ENCODE measurements around the gene TOM1. TPM values are rescaled to one million over a fixed set of nuclear protein-coding genes. Genes with fewer than 3 reads are reported as not detected.

TOM1 gene
- total and polyA plus RNA-seq, 2 donors (not counting 1 experiment from before 2014, with no cell fraction given): 25.3 to 53.2 TPM

DNA sequence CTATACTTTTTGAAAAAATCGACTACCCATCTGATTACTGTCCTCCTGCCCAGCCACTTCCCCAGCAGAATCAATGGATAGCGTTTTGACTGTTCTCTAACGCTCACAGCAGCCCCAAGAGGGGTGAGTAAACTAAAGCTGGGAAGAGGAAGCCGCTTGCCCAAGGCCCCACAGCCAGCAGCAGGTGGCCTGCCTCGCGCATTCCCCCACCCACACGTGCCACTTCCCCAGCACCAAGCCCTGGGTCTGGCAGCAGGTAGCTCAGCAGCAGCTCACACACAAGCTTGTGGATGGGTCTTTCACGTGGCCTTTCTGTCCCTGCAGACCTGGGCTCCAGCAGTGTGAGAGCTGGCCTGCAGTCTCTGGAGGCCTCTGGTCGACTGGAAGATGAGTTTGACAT, 34.3 kb downstream of the TOM1 start:
- Histone ChIP-seq H4K20me1 (ENCODE audit: control insufficient read depth, insufficient read depth, low read length, poor library complexity, severe bottlenecking) (no peaks in the 10 kb centered on the region), H3K4me2 (replicated peaks; ENCODE audit: low read depth, low read length, poor library complexity, severe bottlenecking) (peak overlapping the region; percentile 15), H3K9me3 (ENCODE audit: control extremely low read depth in 1 of 3, control insufficient read depth in 2 of 3, insufficient read depth in 1 of 3, low read length in 2 of 3) (no peaks in the 10 kb centered on the region), H3K36me3 (replicated peaks in 1 of 2; ENCODE audit: control extremely low read depth in 1 of 2, control insufficient read depth in 1 of 2, extremely low read depth in 1 of 2, insufficient read depth in 2 of 2, low read length in 1 of 2) (peaks cover 0 to 51% of the 10 kb centered on the region in 2 experiments), H3K9ac (ENCODE audit: low read length) (no peak overlapping the region), H2AFZ (ENCODE audit: insufficient read depth, low read depth, low read length, poor library complexity, severe bottlenecking) (no peak overlapping the region), H3K27me3 (replicated peaks in 1 of 4; ENCODE audit: control extremely low read depth in 1 of 4, control insufficient read depth in 3 of 4, insufficient read depth in 4 of 4, low read length in 3 of 4) (no peaks in the 10 kb centered on the region), H3K27ac (ENCODE audit: low read length in 2 of 2) (no peak overlapping the region), H3K4me3 (ENCODE audit: control extremely low read depth in 1 of 5, extremely low read depth in 1 of 5, insufficient read depth in 1 of 5, low read depth in 2 of 5, low read length in 4 of 5) (no peak overlapping the region), H3K4me1 (ENCODE audit: control insufficient read depth in 2 of 2, insufficient read depth in 2 of 2, low read length in 2 of 2) (peaks cover 10 to 27% of the 10 kb centered on the region in 2 donors), H3K79me2 (ENCODE audit: control insufficient read depth, insufficient read depth, low read length) (no peaks in the 10 kb centered on the region)
- intact Hi-C loops (cut with micrococcal nuclease): no loop called here
- no peaks in the 10 kb centered on the region for H3K9me3 Mint-ChIP-seq (ENCODE audit: insufficient read depth)
- ChIA-PET CTCF (no interaction called here), POLR2A (no interaction called here)
- H3K27me3 Mint-ChIP-seq: no peaks in the 10 kb centered on the region
- ATAC-seq (ENCODE audit: low read depth) (peak; percentile 31), DNase-seq (no peak)
- no peak overlapping the region for H3K4me3 Mint-ChIP-seq
- WGBS (ENCODE audit: insufficient coverage): 9% methylated on average over 8 of the region's 9 CpGs
- peak overlapping the region; percentile 69 for H3K27ac Mint-ChIP-seq
- H3K4me1 Mint-ChIP-seq: peaks cover 17% of the 10 kb centered on the region
- TF ChIP-seq, protein P1, sequence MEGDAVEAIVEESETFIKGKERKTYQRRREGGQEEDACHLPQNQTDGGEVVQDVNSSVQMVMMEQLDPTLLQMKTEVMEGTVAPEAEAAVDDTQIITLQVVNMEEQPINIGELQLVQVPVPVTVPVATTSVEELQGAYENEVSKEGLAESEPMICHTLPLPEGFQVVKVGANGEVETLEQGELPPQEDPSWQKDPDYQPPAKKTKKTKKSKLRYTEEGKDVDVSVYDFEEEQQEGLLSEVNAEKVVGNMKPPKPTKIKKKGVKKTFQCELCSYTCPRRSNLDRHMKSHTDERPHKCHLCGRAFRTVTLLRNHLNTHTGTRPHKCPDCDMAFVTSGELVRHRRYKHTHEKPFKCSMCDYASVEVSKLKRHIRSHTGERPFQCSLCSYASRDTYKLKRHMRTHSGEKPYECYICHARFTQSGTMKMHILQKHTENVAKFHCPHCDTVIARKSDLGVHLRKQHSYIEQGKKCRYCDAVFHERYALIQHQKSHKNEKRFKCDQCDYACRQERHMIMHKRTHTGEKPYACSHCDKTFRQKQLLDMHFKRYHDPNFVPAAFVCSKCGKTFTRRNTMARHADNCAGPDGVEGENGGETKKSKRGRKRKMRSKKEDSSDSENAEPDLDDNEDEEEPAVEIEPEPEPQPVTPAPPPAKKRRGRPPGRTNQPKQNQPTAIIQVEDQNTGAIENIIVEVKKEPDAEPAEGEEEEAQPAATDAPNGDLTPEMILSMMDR (IDR thresholded peaks at IDR 0.05): no peak
- TF ChIP-seq EZH2 (IDR thresholded peaks at IDR 0.05; ENCODE audit: borderline replicate concordance, insufficient read depth, low read depth, low read length, poor library complexity, severe bottlenecking): no peak

DNA sequence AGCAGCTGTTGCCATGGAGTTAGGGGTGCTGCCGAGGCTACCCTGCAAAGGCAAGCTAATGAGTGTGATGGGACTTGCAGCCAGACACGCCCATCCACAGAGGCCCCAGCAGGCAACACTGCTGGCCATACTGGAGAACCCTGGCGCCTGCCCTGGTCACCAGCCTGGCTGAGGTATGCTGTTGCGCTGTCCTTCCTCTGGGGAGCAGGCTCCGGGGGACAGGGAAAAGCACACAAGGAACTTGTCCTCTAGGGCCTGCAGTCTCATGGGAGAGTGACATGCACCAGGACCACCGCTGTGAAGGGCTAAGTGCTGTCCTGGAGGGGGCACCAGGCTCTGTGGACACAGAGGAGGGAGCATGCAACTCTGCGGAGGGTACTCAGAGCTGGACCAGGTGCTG, 35.8 kb downstream of the TOM1 start:
- Histone ChIP-seq H3K36me3 (replicated peaks in 1 of 2; ENCODE audit: control extremely low read depth in 1 of 2, control insufficient read depth in 1 of 2, extremely low read depth in 1 of 2, insufficient read depth in 2 of 2, low read length in 1 of 2) (peaks cover 0 to 53% of the 10 kb centered on the region in 2 experiments), H3K9ac (ENCODE audit: low read length) (no peak overlapping the region), H3K27me3 (replicated peaks in 1 of 4; ENCODE audit: control extremely low read depth in 1 of 4, control insufficient read depth in 3 of 4, insufficient read depth in 4 of 4, low read length in 3 of 4) (no peaks in the 10 kb centered on the region), H3K4me3 (ENCODE audit: control extremely low read depth in 1 of 5, extremely low read depth in 1 of 5, insufficient read depth in 1 of 5, low read depth in 2 of 5, low read length in 4 of 5) (no peak overlapping the region), H3K4me2 (replicated peaks; ENCODE audit: low read depth, low read length, poor library complexity, severe bottlenecking) (no peak overlapping the region), H3K27ac (ENCODE audit: low read length in 2 of 2) (no peak overlapping the region), H3K4me1 (ENCODE audit: control insufficient read depth in 2 of 2, insufficient read depth in 2 of 2, low read length in 2 of 2) (peaks cover under 1 to 15% of the 10 kb centered on the region in 2 donors), H2AFZ (ENCODE audit: insufficient read depth, low read depth, low read length, poor library complexity, severe bottlenecking) (no peak overlapping the region), H4K20me1 (ENCODE audit: control insufficient read depth, insufficient read depth, low read length, poor library complexity, severe bottlenecking) (no peaks in the 10 kb centered on the region), H3K79me2 (ENCODE audit: control insufficient read depth, insufficient read depth, low read length) (no peaks in the 10 kb centered on the region), H3K9me3 (ENCODE audit: control extremely low read depth in 1 of 3, control insufficient read depth in 2 of 3, insufficient read depth in 1 of 3, low read length in 2 of 3) (no peaks in the 10 kb centered on the region)
- no peak overlapping the region for H3K4me3 Mint-ChIP-seq
- ChIA-PET POLR2A (interaction anchor here (1.1 kb wide), 1 partner anchor 14 kb away, joined by 7 read pairs; no protein-coding TSS in a partner anchor), CTCF (interaction anchor here (1.0 to 1.6 kb wide), 2 partner anchors 14 to 248 kb away, joined by 3 to 4 read pairs; no protein-coding TSS in a partner anchor)
- H3K27me3 Mint-ChIP-seq: no peaks in the 10 kb centered on the region
- ATAC-seq (ENCODE audit: low read depth): no peak
- no peaks in the 10 kb centered on the region for H3K9me3 Mint-ChIP-seq (ENCODE audit: insufficient read depth)
- DNase-seq: no peak
- peaks cover 9% of the 10 kb centered on the region for H3K4me1 Mint-ChIP-seq
- 95% methylated on average over 7 of the region's 7 CpGs for WGBS (ENCODE audit: insufficient coverage)
- no peak for TF ChIP-seq EZH2 (IDR thresholded peaks at IDR 0.05; ENCODE audit: borderline replicate concordance, insufficient read depth, low read depth, low read length, poor library complexity, severe bottlenecking)
- TF ChIP-seq, protein P1 (IDR thresholded peaks at IDR 0.05): no peak
- intact Hi-C loops (cut with micrococcal nuclease): no loop called here
- H3K27ac Mint-ChIP-seq: no peak overlapping the region

All from B cell (primary cell).